ENCODE measurements around the gene HEATR3. TPM values are rescaled to one million over a fixed set of nuclear protein-coding genes. Genes with fewer than 3 reads are reported as not detected.

The HEATR3 gene
- total and polyA plus RNA-seq, 2 of the 8 experiments (the other 6 are each of a cell fraction or from before 2014, with no cell fraction given), result 13.0 to 29.2 TPM

- TF ChIP-seq MAX (IDR thresholded peaks at IDR 0.05) (no peak), CREB1 (IDR thresholded peaks at IDR 0.05) (no peak), NANOG (IDR thresholded peaks at IDR 0.05; ENCODE audit: insufficient read depth, low read depth, low read length, poor library complexity, severe bottlenecking) (no peak), TBP (IDR thresholded peaks at IDR 0.05; ENCODE audit: low read depth, low read length) (no peak), ZNF274 (IDR thresholded peaks at IDR 0.05; ENCODE audit: borderline replicate concordance, extremely low read depth, low read length) (no peak), SUZ12 (IDR thresholded peaks at IDR 0.05; ENCODE audit: low read length) (no peak), HDAC2 (IDR thresholded peaks at IDR 0.05; ENCODE audit: borderline replicate concordance in 1 of 2, low read depth in 2 of 2, low read length in 2 of 2) (no peak), E2F6 (IDR thresholded peaks at IDR 0.05) (no peak), RNF2 (IDR thresholded peaks at IDR 0.05; ENCODE audit: borderline replicate concordance, low read depth, low read length, missing control alignments, poor library complexity, severe bottlenecking) (no peak)
Measured at GRCh38 chr16:50056226-50056625, 9.5 kb upstream of the HEATR3 start (continued).
